HG02840 (cell line): Measurements from ENCODE around the gene JMJD1C.

Experiments
- ATAC-seq: cut with Tn5 transposase; IDR thresholded peaks from one replicate; pipeline ENCODE4 v1.9.1; 2021; ENCODE audit warnings: mild to moderate bottlenecking, moderate library complexity, moderate number of reproducible peaks; ENCODE audit not compliant: unreplicated experiment, low FRiP score

Gene JMJD1C

GRCh38 chr10:63438506-63439498 is 27.0 kb downstream of the JMJD1C start:
- no peak for ATAC-seq

DNA sequence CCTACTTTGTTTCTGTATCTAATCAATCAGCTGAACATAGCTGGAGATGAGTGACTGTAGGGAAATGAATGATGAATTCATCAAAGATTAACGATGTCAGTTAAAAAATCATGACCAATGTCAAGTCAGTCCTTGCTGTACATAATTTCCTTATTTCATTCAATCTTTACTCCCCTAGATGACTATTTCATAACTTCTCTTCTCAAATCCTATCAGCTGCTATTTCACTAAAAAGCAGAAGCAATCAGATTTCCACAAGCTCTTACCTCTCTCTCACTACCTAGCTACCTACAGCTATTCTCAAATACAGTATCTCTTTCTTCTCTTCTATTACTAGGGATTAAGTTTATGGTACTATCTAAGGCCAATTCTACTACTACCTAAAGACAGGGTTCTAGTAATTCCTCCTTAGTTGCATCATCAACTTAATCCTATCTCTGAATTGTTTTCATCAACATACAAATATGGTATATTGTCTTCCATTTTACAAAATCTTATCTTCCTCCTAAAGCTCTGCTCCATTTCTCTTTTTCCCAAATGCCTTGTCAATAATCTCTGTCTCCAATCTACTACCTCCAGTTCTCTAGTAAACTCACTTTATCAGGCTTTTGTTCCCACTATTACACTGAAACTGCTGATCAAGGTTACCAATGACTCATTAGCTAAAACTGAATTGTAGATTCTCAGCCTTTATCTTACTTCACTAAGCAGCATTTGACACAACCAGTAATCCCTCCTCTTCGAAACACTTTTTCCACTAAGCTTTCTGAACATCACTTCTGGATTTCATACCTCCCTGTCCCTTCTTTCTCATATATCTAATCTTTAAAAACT is 28.4 kb downstream of the JMJD1C start:
- no peak for ATAC-seq

- ATAC-seq, result no peak
Measured at GRCh38 chr10:63436225-63436624, 29.6 kb downstream of the JMJD1C start.

- no peak for ATAC-seq
Measured at GRCh38 chr10:63434866-63435854, 30.6 kb downstream of the JMJD1C start.

DNA sequence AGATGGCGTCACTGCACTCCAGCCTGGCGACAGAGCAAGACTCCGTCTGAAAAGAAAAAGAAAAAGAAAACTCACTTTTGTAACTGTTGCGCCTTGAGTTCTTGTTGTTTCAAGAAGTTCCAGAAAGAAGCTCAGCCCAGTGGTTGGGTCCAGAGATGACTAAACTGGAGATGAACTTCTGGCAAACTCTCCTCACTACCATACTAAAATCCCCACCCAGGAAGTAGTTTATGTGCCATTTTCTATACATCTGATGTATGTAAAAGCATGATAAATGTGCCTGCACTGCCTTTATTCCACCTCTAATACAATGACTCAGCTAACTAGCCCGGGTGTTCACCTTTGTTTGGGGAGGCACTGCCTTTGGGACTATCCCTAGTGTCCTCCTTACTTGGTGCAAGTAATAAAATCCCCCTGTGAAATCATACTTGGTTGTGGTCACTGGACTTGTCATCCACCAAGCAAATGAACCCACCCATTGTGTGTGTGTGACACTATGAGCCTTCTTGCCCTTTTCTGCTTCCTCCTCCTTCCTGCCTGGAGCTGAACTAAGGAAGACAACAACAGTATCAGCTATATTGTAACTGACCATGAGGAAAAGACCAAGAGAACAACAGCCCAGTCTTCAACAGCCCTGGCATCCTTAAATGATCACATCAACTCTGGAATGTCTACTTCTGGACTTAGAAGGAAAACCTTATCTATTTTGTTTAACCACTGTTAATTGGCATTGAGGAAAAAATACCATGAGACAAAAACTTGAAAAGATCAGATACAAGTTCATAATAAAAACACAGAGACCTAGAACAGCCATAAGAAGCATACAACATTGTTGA is 33.6 kb downstream of the JMJD1C start:
- ATAC-seq, result no peak

DNA sequence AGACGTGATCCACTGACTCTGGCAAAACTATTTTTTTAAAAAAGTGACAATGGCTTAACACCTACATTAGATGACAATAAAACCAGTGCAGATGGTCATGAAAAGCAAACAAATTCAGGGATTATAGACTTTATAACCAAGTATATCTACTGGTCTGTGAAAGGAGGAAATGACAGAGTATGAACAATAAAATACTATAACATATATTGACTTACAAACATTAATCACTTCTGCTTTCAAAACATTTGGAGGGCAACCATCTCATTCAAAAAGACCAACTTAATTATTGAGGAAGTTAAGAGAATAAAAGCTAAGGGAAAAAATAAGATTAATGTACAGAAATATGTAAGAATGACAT is 34.8 kb downstream of the JMJD1C start:
- ATAC-seq, result no peak

DNA sequence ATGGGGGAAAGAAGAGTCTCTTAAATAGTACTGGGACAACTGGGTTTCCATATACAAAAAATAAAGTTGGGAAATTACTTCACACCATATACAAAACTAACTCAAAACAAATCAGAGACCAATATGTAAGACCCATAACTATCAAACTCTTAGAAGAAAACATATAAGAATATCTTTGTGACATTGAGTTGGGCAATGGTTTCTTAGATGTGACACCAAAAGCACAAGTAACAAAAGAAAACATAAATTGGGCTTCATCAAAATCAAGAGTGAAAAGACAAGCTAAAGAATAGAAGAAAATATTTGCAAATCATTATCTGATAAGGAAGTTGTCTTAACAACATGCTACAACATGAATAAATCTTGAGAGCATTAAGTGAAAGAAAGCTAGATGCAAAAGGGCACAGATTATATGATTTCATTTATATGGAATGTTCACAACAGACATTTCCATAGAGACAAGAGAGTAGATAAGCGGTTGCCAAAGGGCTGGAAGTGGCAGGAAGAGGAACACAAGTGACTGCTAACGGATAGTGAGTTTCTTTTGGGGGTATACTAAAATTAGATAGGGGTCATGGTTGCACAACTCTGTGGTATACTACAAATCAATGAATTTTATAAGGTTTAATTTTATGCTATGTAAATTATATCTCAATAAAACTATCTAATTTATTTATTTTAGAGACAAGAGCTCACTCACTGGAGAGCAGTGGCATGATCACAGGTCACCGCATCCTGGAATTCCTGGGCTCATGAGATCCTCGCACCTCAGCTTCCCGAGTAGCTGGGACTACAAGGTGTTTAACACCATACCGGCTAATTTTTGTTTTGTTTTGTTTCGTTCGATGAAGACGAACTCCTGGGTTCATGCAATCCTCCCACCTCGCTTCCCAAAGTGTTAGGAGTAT is 35.4 kb downstream of the JMJD1C start:
- no peak for ATAC-seq

DNA sequence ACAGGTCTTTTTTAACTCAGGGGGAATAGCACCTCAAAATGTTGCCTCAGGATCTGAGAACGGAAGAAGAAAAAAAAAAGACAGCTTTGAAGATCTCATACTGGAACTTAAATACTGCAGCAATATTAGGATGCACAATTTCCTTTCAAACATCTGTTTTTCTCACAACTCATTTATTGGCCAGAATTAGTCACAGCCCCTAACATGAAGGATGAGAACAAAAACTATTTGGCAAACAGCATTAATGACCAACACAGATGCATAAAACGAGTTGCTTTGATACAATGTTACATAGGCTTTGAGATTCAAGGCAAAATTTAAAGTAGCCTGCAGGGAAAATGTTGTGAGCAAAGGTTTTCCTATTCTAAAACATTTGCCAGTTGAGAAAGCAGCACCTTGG is 36.5 kb downstream of the JMJD1C start:
- no peak for ATAC-seq

- no peak for ATAC-seq
Measured at GRCh38 chr10:63427013-63427412, 38.8 kb downstream of the JMJD1C start.

DNA sequence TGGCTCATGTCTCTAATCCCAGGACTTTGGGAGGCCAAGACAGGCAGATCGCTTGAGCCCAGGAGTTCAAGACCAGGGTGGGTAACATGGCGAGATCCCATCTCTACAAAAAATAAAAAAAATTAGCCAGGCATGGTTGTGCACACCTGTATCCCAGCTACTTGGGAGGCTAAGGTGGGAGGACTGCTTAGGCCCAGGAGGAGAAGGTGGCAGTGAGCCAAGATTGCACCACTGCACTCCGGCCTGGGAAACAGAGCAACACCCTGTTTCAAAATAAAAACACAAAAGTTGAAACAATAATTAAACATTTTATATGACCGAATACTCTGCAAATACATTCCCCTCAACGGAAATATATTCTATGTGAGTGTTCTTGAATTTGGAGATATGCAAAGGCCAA is 40.3 kb downstream of the JMJD1C start:
- no peak for ATAC-seq

DNA sequence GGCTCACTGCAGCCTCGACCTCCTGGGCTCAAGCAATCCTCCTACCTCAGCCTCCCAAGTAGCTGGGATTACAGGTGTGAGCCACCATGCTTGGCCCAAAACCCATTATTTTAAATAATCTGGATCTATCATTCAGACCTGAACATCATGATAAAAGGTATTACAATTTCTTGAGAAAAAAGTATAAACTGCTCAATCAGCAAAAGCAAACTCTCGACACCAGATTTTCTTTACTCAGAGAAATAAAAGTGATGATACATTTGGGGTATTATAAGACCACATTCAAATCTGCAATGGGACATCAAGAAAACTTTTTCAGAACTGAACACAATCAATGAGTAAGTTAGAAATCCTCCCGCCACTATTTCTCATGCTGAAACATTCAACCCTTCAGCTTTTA is 41.2 kb downstream of the JMJD1C start:
- no peak for ATAC-seq

DNA sequence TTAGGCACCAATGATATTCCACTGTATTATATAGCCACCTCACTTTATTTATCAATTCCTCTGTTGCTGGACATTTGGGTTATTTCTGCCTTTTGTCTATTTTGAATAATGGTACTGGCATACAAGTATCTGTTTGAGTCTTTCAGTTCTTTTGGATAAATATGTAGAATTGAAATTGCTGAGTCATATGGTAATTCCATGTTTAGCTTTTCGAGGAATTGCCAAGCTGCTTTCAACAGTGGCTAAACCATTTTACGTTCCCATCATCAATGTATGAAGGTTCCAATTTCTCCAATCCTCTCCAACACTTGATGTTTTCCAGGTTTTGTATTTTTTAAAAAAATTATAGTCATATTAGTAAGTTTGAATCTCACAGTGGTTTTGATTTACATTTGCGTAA is 42.3 kb downstream of the JMJD1C start:
- no peak for ATAC-seq

DNA sequence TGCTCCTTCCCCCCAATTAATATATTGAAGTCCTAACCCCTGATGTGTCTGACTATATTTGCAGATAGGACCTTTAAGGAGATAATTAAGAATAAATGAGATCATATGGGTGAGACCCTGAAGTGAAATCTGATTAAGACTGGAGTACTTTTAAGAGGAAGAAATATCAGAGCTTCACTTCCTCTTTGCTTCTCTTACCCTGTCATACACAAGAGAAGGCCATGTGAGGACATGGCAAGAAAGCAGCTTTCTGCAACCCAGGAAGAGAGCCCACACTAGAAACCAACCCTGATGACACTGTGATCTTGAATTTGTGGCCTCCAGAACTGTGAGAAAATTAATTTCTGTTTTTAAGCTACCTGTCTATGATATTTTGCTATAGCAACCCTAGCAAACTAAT is 44.2 kb downstream of the JMJD1C start:
- ATAC-seq, result peak; percentile 83

DNA sequence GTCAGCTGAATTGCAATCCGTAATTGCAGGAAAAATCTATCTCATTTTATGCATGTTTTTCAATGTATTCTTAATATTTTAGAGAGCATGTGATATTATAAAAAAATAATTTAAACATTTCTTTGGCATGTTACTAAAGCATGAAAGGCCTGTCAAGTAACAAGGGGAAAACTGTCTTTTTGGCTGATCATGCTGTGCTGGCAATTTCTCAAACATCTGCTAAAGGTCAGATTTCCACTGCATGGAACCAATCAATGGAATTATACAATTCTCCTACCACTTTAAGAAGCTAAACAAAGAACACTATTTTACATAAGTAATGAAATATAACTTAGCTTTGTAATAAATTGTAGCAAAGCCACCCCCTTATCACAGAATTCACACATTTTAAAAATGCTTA is 49.4 kb downstream of the JMJD1C start:
- no peak for ATAC-seq

DNA sequence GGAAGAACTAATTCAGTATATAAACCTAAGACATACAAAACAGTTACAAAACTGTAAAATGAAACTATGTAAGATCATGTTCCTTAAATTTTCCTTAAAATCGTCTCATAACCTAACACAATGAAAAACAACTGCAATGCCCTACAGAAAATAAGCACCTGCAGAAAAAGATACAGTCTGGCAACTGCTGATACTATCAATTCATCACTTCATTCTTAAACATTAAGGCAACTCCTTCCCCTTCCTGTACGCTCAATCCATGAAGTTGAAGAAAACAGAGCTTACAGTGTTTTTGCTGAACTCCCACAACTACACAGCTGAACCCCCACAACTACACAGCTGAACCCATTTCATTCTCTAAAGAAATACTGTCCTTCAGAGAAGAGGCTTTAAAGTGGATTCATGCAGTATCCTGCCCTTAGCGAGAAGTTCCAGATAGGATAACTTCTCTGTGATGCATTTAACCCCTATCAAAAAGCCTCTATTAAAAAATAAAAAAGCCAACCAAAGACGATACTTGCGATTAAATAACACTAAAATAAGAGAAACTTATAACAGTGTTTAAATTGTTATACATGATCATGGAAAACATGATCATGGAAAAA is 50.0 kb downstream of the JMJD1C start:
- no peak for ATAC-seq

GRCh38 chr10:63414481-63415260 is 51.1 kb downstream of the JMJD1C start:
- no peak for ATAC-seq

GRCh38 chr10:63413429-63413828 is 52.3 kb downstream of the JMJD1C start:
- no peak for ATAC-seq
